H1 (cell line): ENCODE data around the gene GDI2. TPM values are rescaled to one million over a fixed set of nuclear protein-coding genes. Genes with fewer than 3 reads are reported as not detected.
A peak's percentile ranks its signal among the peaks of the same experiment; 100 is the strongest.

ENCODE experiments used
- CTCF ChIA-PET: fragments of 300-600 bp; sonication (Branson Sonifier 250); formaldehyde crosslinking; loops from one replicate; lab custom pipeline; 2021; ENCODE audit not compliant: partially characterized antibody; lab: Charles Lee
- POLR2A ChIA-PET: fragments of 300-600 bp; sonication (Branson Sonifier 250); formaldehyde crosslinking; loops from one replicate; lab custom pipeline; 2021; ENCODE audit warnings: inconsistent platforms; ENCODE audit not compliant: partially characterized antibody; lab: Charles Lee
- DNase-seq, 2 experiments: peaks; one replicate each; pipeline versions ENCODE4 v3.0.0 to v3.0.0-alpha.2; 2010 to 2022; ENCODE audit warnings: low spot score in 2 of 2, low read depth in 1 of 2, mixed read lengths in 1 of 2
- FAIRE-seq: peaks from 2 replicates; lab custom pipeline; 2011; peaks lifted over from hg19 to GRCh38; lab: Jason Lieb, UNC
- H2AFZ ChIP-seq: 2 replicates; pipeline ENCODE4 v1.8.1; 2012; ENCODE audit warnings: low read length, inconsistent platforms
- H2AK5ac ChIP-seq: 2 replicates; pipeline ENCODE4 v1.6.1; 2013; ENCODE audit warnings: low read depth, low read length
- H2BK120ac ChIP-seq: replicated peaks from 2 replicates; pipeline ENCODE3; 2013; ENCODE audit warnings: low read depth, low read length, inconsistent platforms
- H2BK12ac ChIP-seq: 2 replicates; pipeline ENCODE4 v1.6.1; 2013; ENCODE audit warnings: low read depth, low read length
- H2BK15ac ChIP-seq: 2 replicates; pipeline ENCODE4 v1.6.1; 2013; ENCODE audit warnings: low read length
- H2BK20ac ChIP-seq: 2 replicates; pipeline ENCODE4 v1.6.1; 2013; ENCODE audit warnings: low read length
- H2BK5ac ChIP-seq: 2 replicates; pipeline ENCODE4 v1.6.1; 2013; ENCODE audit warnings: low read depth, low read length
- H3K14ac ChIP-seq: 2 replicates; pipeline ENCODE4 v1.6.1; 2013; ENCODE audit warnings: inconsistent platforms; ENCODE audit not compliant: insufficient read length
- H3K18ac ChIP-seq: 2 replicates; pipeline ENCODE4 v1.6.1; 2013; ENCODE audit warnings: low read length; ENCODE audit errors: extremely low read depth
- H3K23ac ChIP-seq: 2 replicates; pipeline ENCODE4 v1.6.1; 2013; ENCODE audit warnings: inconsistent platforms; ENCODE audit not compliant: insufficient read length
- H3K23me2 ChIP-seq: 2 replicates; pipeline ENCODE4 v1.6.1; 2013; ENCODE audit warnings: low read depth, low read length
- H3K27ac ChIP-seq: 2 replicates; pipeline ENCODE4 v1.6.1; 2011; ENCODE audit warnings: low read depth, low read length, inconsistent platforms
- H3K27me3 ChIP-seq, 4 experiments: replicated peaks in 1 of 4; 1 replicate in 1 of 4; 2 replicates in 3 of 4; pipeline versions ENCODE4 v1.6.1 to v1.8.1; 2011 to 2013; ENCODE audit warnings: low read length in 3 of 4, mild to moderate bottlenecking in 3 of 4, inconsistent platforms in 2 of 4, mixed read lengths in 2 of 4, moderate library complexity in 1 of 4; ENCODE audit not compliant: control insufficient read depth in 3 of 4, insufficient read depth in 3 of 4; ENCODE audit errors: extremely low read depth in 1 of 4
- H3K36me3 ChIP-seq, 4 experiments: 2 replicates each; pipeline versions ENCODE4 v1.6.1 to v1.8.1; 2011 to 2013; ENCODE audit warnings: mild to moderate bottlenecking in 4 of 4, low read length in 3 of 4, moderate library complexity in 2 of 4, control low read depth in 1 of 4, inconsistent platforms in 1 of 4; ENCODE audit not compliant: insufficient read depth in 4 of 4, control insufficient read depth in 2 of 4
- H3K4ac ChIP-seq: replicated peaks from 2 replicates; pipeline ENCODE3; 2013; ENCODE audit warnings: low read length, low read depth, mixed read lengths, inconsistent platforms; ENCODE audit not compliant: insufficient read length
- H3K4me1 ChIP-seq, 4 experiments: replicated peaks in 1 of 4; 1 replicate in 1 of 4; 2 replicates in 3 of 4; pipeline versions ENCODE4 v1.6.1 to v1.8.1; 2011 to 2013; ENCODE audit warnings: low read length in 3 of 4, inconsistent platforms in 2 of 4, mixed read lengths in 1 of 4; ENCODE audit not compliant: insufficient read depth in 4 of 4, control insufficient read depth in 3 of 4
- H3K4me2 ChIP-seq, 2 experiments: 2 replicates each; pipeline versions ENCODE4 v1.6.1 to v1.8.1; 2011 to 2013; ENCODE audit warnings: low read depth in 2 of 2, low read length in 2 of 2, control low read depth in 1 of 2, inconsistent platforms in 1 of 2, mild to moderate bottlenecking in 1 of 2; ENCODE audit not compliant: insufficient read depth in 1 of 2
- H3K4me3 ChIP-seq, 4 experiments: fragments of 200-600, 300-600 bp in 1 of 4; sonication (generic), shearing (Covaris generic), sonication (Bioruptor Twin) in 1 of 4; 2 replicates each; pipeline versions ENCODE4 v1.5.1 to v1.8.1; 2011 to 2016; ENCODE audit warnings: low read length in 4 of 4, low read depth in 3 of 4, control low read depth in 2 of 4, inconsistent platforms in 2 of 4, mild to moderate bottlenecking in 2 of 4, mixed read lengths in 1 of 4, moderate library complexity in 1 of 4; ENCODE audit not compliant: insufficient read depth in 2 of 4; ENCODE audit errors: extremely low read depth in 1 of 4
- H3K56ac ChIP-seq: replicated peaks from 2 replicates; pipeline ENCODE3; 2013; ENCODE audit warnings: low read depth, mild to moderate bottlenecking, mixed read lengths, low read length, inconsistent platforms; ENCODE audit not compliant: insufficient read length
- H3K79me1 ChIP-seq: 2 replicates; pipeline ENCODE4 v1.6.1; 2013; ENCODE audit warnings: low read depth, low read length, control low read depth
- H3K79me2 ChIP-seq, 2 experiments: 2 replicates each; pipeline versions ENCODE4 v1.6.1 to v1.8.1; 2012 to 2013; ENCODE audit warnings: low read length in 2 of 2, mild to moderate bottlenecking in 2 of 2, inconsistent platforms in 1 of 2; ENCODE audit not compliant: insufficient read depth in 2 of 2, control insufficient read depth in 1 of 2
- H3K9ac ChIP-seq, 4 experiments: replicated peaks in 1 of 4; 1 replicate in 1 of 4; 2 replicates in 3 of 4; pipeline versions ENCODE4 v1.6.1 to v1.8.1; 2011 to 2013; ENCODE audit warnings: low read depth in 3 of 4, low read length in 3 of 4, control low read depth in 2 of 4, mild to moderate bottlenecking in 2 of 4, moderate library complexity in 2 of 4, inconsistent platforms in 1 of 4; ENCODE audit errors: extremely low read depth in 1 of 4
- H3K9me3 ChIP-seq, 2 experiments: 2 replicates each; pipeline versions ENCODE4 v1.6.1 to v1.8.1; 2012 to 2013; ENCODE audit warnings: mild to moderate bottlenecking in 2 of 2, moderate library complexity in 2 of 2, control low read depth in 1 of 2, inconsistent platforms in 1 of 2, low read depth in 1 of 2, low read length in 1 of 2, mixed read lengths in 1 of 2; ENCODE audit not compliant: insufficient read depth in 2 of 2
- H4K20me1 ChIP-seq, 2 experiments: replicated peaks in 1 of 2; 2 replicates each; pipeline versions ENCODE3 to v1.8.1; 2011 to 2013; ENCODE audit warnings: inconsistent platforms in 2 of 2, low read length in 2 of 2, mild to moderate bottlenecking in 1 of 2; ENCODE audit not compliant: insufficient read depth in 2 of 2, control insufficient read depth in 1 of 2
- H4K5ac ChIP-seq: 2 replicates; pipeline ENCODE4 v1.6.1; 2013; ENCODE audit warnings: low read length, low read depth, mixed read lengths, inconsistent platforms; ENCODE audit not compliant: insufficient read length
- H4K8ac ChIP-seq: 2 replicates; pipeline ENCODE4 v1.8.0; 2013; ENCODE audit warnings: mild to moderate bottlenecking, moderate library complexity, low read length, inconsistent platforms; ENCODE audit not compliant: insufficient read depth; ENCODE audit errors: extremely low read depth
- H4K91ac ChIP-seq: replicated peaks from 2 replicates; pipeline ENCODE3; 2013; ENCODE audit warnings: low read length, mixed read lengths, inconsistent platforms; ENCODE audit not compliant: insufficient read length
- CREB1 ChIP-seq: IDR thresholded peaks from 2 replicates; pipeline ENCODE4 v1.6.1; 2012; ENCODE audit warnings: inconsistent platforms
- EP300 ChIP-seq, 2 experiments: IDR thresholded peaks; 1 replicate in 1 of 2; 2 replicates in 1 of 2; pipeline ENCODE4 v1.6.1; 2011 to 2012; ENCODE audit warnings: low read depth in 2 of 2, low read length in 2 of 2, mild to moderate bottlenecking in 2 of 2, borderline replicate concordance in 1 of 2, inconsistent platforms in 1 of 2, moderate library complexity in 1 of 2
- JUN ChIP-seq: IDR thresholded peaks from 2 replicates; pipeline ENCODE4 v1.6.1; 2011; ENCODE audit warnings: low read depth, mild to moderate bottlenecking, improper control_type of control experiment, low read length
- JUND ChIP-seq: IDR thresholded peaks from 2 replicates; pipeline ENCODE4 v1.6.1; 2011; ENCODE audit warnings: mild to moderate bottlenecking, improper control_type of control experiment, low read length
- MAFK ChIP-seq: IDR thresholded peaks from 2 replicates; pipeline ENCODE4 v1.6.1; 2012; ENCODE audit warnings: low read depth, mild to moderate bottlenecking, improper control_type of control experiment, low read length
- SIN3A ChIP-seq, 2 experiments: IDR thresholded peaks in 1 of 2; conservative IDR thresholded peaks in 1 of 2; 2 replicates each; pipeline ENCODE4 v1.6.1; 2011 to 2012; ENCODE audit warnings: low read length in 2 of 2, improper control_type of control experiment in 1 of 2, low read depth in 1 of 2, mild to moderate bottlenecking in 1 of 2
- SIRT6 ChIP-seq: IDR thresholded peaks from one replicate; pipeline ENCODE4 v1.7.1; 2012; ENCODE audit warnings: low read length, inconsistent platforms
- TBP ChIP-seq: IDR thresholded peaks from 2 replicates; pipeline ENCODE4 v1.6.1; 2011; ENCODE audit warnings: low read depth, low read length, improper control_type of control experiment
- WGBS, 2 experiments: shearing (Covaris generic) in 1 of 2; methylation state at CpG; one replicate each; pipeline versions ENCODE4 v1.1.6 to v1.1.7; 2013 to 2015; ENCODE audit warnings: low lambda C conversion rate in 2 of 2, mixed read lengths in 2 of 2, inconsistent platforms in 1 of 2, low coverage in 1 of 2, missing lambda C conversion rate in 1 of 2; ENCODE audit not compliant: insufficient replicate concordance in 2 of 2, insufficient coverage in 1 of 2, insufficient read length in 1 of 2; ENCODE audit errors: extremely low coverage in 1 of 2, missing lambda C conversion rate in 1 of 2; 5-methylcytosine and 5-hydroxymethylcytosine counted together
- long read RNA-seq, 2 experiments: library from RNA in 1 of 2; library from capped mRNA in 1 of 2; stranded (forward); transcript quantifications; one replicate each; pipeline ENCODE4 v2.0.0, GENCODE V29; 2021; ENCODE audit warnings: inconsistent platforms in 1 of 2
- polyA minus RNA-seq, 3 experiments: library from RNA; depleted of rRNA, polyadenylated mRNA; stranded (reverse); fragments of >200 nt; gene quantifications; 1 replicate in 2 of 3; 2 replicates in 1 of 3; pipeline ENCODE4 v1.2.3, GENCODE V29; 2011
- polyA plus RNA-seq, 7 experiments: library from polyadenylated mRNA; depleted of rRNA in 3 of 7; stranded (reverse) in 5 of 7; unstranded in 2 of 7; fragments of >200 nt in 5 of 7; fragments of 200-250 nt in 2 of 7; gene quantifications; 1 replicate in 5 of 7; 2 replicates in 1 of 7; 4 replicates in 1 of 7; pipeline versions ENCODE4 v1.2.1 to v1.2.3, GENCODE V29; 2011 to 2013; ENCODE audit warnings: missing spikeins in 2 of 7, mixed read lengths in 2 of 7
- total RNA-seq: library from RNA; stranded (reverse); fragmentation: NEBNext Ultra II Directional; extraction: Animal tissue kit (Norgen Biotek cat#: 25700); gene quantifications from 2 replicates; pipeline ENCODE4 v1.2.1, GENCODE V29; 2021

The GDI2 gene
- total RNA-seq (368 and 385 TPM in 2 replicates), polyA plus RNA-seq (2011; rRNA removed) (168 and 169 TPM in 2 replicates), polyA minus RNA-seq (2011; rRNA and poly(A)+ RNA removed) (172 and 297 TPM in 2 replicates)
- polyA plus RNA-seq (2011; cell fraction: cytosol; rRNA removed) = 220 TPM
- 87.8 TPM for polyA plus RNA-seq (2011; cell fraction: nucleus; rRNA removed)
- polyA plus RNA-seq (2012, experiment 1 of 2) = 221 to 393 TPM (median 248 TPM) in 4 replicates
- 32.4 TPM for polyA plus RNA-seq (2012, experiment 2 of 2)
- 216 TPM for polyA plus RNA-seq (2013, experiment 1 of 2)
- 215 TPM for polyA plus RNA-seq (2013, experiment 2 of 2)
- polyA minus RNA-seq (2011; cell fraction: cytosol; rRNA and poly(A)+ RNA removed) = 300 TPM
- polyA minus RNA-seq (2011; cell fraction: nucleus; rRNA and poly(A)+ RNA removed) = 219 TPM
- long read RNA-seq, experiment 1, transcript GDI2-202 (10 exons, 1,408 nt) = minor isoform, 8 of 476 reads
- long read RNA-seq, experiment 1, transcript GDI2-203 (11 exons, 2,412 nt) = major isoform, 250 of 476 reads
- long read RNA-seq, experiment 1, partial matches to known transcripts = 102 of 476 reads
- long read RNA-seq, experiment 1, other reads (novel, unspliced or antisense) = 116 of 476 reads
- long read RNA-seq, experiment 2, transcript GDI2-203 (11 exons, 2,412 nt) = major isoform, 82 of 114 reads
- long read RNA-seq, experiment 2, partial matches to known transcripts = 18 of 114 reads
- long read RNA-seq, experiment 2, other reads (novel, unspliced or antisense) = 12 of 114 reads

GRCh38 chr10:5813341-5814109 is at the start of gene GDI2:
Gene GDI2 (minus strand): TSS chr10:5813434. CDS start chr10:5813258, 176 bp downstream.
- Histone ChIP-seq H3K36me3 (peaks cover 0 to 2% (median 0%) of the 10 kb centered on the region in 4 experiments; a peak in 2 of 8 replicates), H4K5ac (peak within 1 kb of the TSS; percentile 100), H3K18ac (peak within 1 kb of the TSS; percentile 97), H2AFZ (no peak within 1 kb of the TSS), H3K14ac (no peak within 1 kb of the TSS), H3K4me2 (peak within 1 kb of the TSS; percentile 73 to 81), H2BK5ac (peak within 1 kb of the TSS; percentile 96), H3K4me3 (peak within 1 kb of the TSS; percentile 90 to 98 (median 94)), H3K9ac (peak within 1 kb of the TSS; percentile 94 to 99 (median 98)), H3K23me2 (peaks cover 6% of the 10 kb centered on the region), H3K79me1 (no peaks in the 10 kb centered on the region; the same call in 1 of the 2 replicates), H4K91ac (peak within 1 kb of the TSS; percentile 85), H4K20me1 (peaks cover 9 to 20% of the 10 kb centered on the region in 2 experiments), H3K9me3 (no peaks in the 10 kb centered on the region), H2AK5ac (peak within 1 kb of the TSS; percentile 61; the same call in 1 of the 2 replicates), H3K4ac (peak within 1 kb of the TSS; percentile 98), H3K4me1 (peaks cover 0 to 3% (median 0%) of the 10 kb centered on the region in 4 experiments; a peak in 1 of 7 replicates), H2BK120ac (no peak within 1 kb of the TSS), H4K8ac (peak within 1 kb of the TSS; percentile 100), H3K79me2 (peaks cover 34 to 57% of the 10 kb centered on the region in 2 experiments), H2BK20ac (no peak within 1 kb of the TSS), H3K27ac (peak within 1 kb of the TSS; percentile 90), H3K27me3 (no peaks in the 10 kb centered on the region), H3K23ac (no peak within 1 kb of the TSS), H2BK15ac (0 out of 2 replicates have a peak within 1 kb of the TSS, but pooled peaks have one; percentile 96), H2BK12ac (no peak within 1 kb of the TSS; the same call in 1 of the 2 replicates), H3K56ac (peak within 1 kb of the TSS; percentile 96)
- 2% methylated on average over 35 of the region's 77 CpGs; no CpG with 5 or more reads in 1 of the 2 experiments for WGBS, 2 experiments
- FAIRE-seq (no peak), DNase-seq (peak; percentile 88 to 96)
- CTCF ChIA-PET = no interaction called here
- POLR2A ChIA-PET = interaction anchor here (0.7 to 2.6 kb wide), 23 partner anchors 8 to 120 kb away, joined by 3 to 22 read pairs (median 4); partner anchors contain the start of genes ANKRD16 and FBH1
- TF ChIP-seq CREB1 (peak; percentile 26; the same call in 1 of the 2 replicates), JUN (no peak), JUND (no peak), TBP (peak; percentile 74; the same call in 1 of the 2 replicates), EP300 (IDR thresholded peaks at IDR 0.05; ENCODE audit: borderline replicate concordance in 1 of 2, low read depth in 2 of 2, low read length in 2 of 2) (peak in 1 of 2 experiments; percentile 55; a peak in 1 of 3 replicates), SIRT6 (no peak), SIN3A (conservative IDR thresholded peaks at IDR 0.05 in 1 of 2, IDR thresholded peaks at IDR 0.05 in 1 of 2; ENCODE audit: low read depth in 1 of 2, low read length in 2 of 2) (peak in 1 of 2 experiments; percentile 72; a peak in 1 of 4 replicates), MAFK (no peak)
